HEK293T (cell line): ENCODE data around the gene AKR7A2.

Source experiments
- ARNT ChIP-seq: fragments of 450-650 bp; IDR thresholded peaks from 2 replicates; pipeline ENCODE4 v1.6.1; 2017; ENCODE audit warnings: mild to moderate bottlenecking
- BHLHE40 ChIP-seq: fragments of 450-650 bp; IDR thresholded peaks from 2 replicates; pipeline ENCODE4 v1.6.1; 2016; ENCODE audit warnings: mild to moderate bottlenecking, moderate library complexity, borderline replicate concordance
- CTBP1 ChIP-seq: fragments of 450-650 bp; IDR thresholded peaks from 2 replicates; pipeline ENCODE4 v1.6.1; 2016; ENCODE audit warnings: borderline replicate concordance
- ELF4 ChIP-seq: fragments of 450-650 bp; IDR thresholded peaks from 2 replicates; pipeline ENCODE4 v1.6.1; 2017; ENCODE audit warnings: antibody characterized with exemption
- FOXA1 ChIP-seq: fragments of 450-650 bp; IDR thresholded peaks from 2 replicates; pipeline ENCODE4 v1.6.1; 2016; ENCODE audit warnings: mild to moderate bottlenecking
- FOXK2 ChIP-seq: fragments of 450-650 bp; IDR thresholded peaks from 2 replicates; pipeline ENCODE4 v1.6.1; 2016; ENCODE audit warnings: mild to moderate bottlenecking
- FOXM1 ChIP-seq: fragments of 450-650 bp; IDR thresholded peaks from 2 replicates; pipeline ENCODE4 v1.6.1; 2017; ENCODE audit warnings: mild to moderate bottlenecking, borderline replicate concordance
- HDGF ChIP-seq: fragments of 450-650 bp; IDR thresholded peaks from 2 replicates; pipeline ENCODE4 v1.6.1; 2017; ENCODE audit warnings: antibody characterized with exemption, borderline replicate concordance
- L3MBTL2 ChIP-seq: fragments of 450-650 bp; conservative IDR thresholded peaks from 2 replicates; pipeline ENCODE4 v1.6.1; 2016; ENCODE audit warnings: mild to moderate bottlenecking
- NFRKB ChIP-seq: fragments of 450-650 bp; IDR thresholded peaks from 2 replicates; pipeline ENCODE4 v1.6.1; 2016; ENCODE audit warnings: mild to moderate bottlenecking, moderate library complexity
- SP1 ChIP-seq: fragments of 450-650 bp; IDR thresholded peaks from 2 replicates; pipeline ENCODE4 v1.6.1; 2017
- SUZ12 ChIP-seq: fragments of 450-650 bp; IDR thresholded peaks from 2 replicates; pipeline ENCODE4 v1.6.1; 2016; ENCODE audit warnings: mild to moderate bottlenecking
- ZNF384 ChIP-seq: fragments of 450-650 bp; IDR thresholded peaks from 2 replicates; pipeline ENCODE4 v1.6.1; 2016
- TF ChIP-seq, protein P1 (sequence below): fragments of 450-650 bp; IDR thresholded peaks from 2 replicates; pipeline ENCODE4 v1.6.1; 2016

DNA sequence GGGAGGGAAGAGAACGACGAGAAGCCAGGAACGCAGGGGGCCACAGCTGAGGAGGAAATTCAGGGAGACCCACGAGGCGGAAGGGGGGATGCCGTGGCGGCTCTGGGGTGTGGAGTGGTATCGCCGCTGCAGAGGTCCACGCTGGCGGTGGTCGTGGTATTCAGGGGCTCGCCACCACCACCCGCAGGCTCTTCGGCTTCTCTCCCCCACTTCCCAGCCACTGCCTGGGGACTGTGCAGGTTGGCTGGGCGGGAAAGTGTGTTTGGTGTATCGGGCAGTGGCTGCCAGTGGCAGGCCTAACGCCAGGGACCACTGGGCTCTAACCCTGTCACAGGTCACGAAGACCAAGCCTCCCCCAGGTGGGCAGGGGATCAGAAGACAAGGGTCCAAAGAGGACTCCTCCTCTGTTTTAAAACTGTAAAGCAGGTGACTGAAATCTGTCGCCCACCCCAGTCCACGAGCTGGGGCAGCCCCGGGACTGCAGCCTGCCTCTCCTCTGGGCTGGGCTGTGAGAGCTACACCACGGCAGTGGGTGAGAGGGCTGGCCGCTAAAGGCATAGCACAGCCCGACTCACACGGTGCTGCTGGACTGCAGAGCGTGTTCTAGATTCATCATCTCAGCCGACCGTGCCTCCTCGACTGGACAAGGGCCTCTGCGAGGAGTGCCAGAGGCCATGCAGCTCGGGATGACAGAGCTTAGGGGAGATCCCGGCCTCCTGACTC lies 31.1 kb upstream of the AKR7A2 start:
- TF ChIP-seq FOXA1 (no peak), FOXK2 (no peak), FOXM1 (no peak), SUZ12 (no peak), BHLHE40 (no peak), SP1 (no peak), ZNF384 (no peak), HDGF (no peak), ARNT (no peak), L3MBTL2 (no peak), NFRKB (no peak), CTBP1 (no peak), ELF4 (no peak)
- TF ChIP-seq, protein P1, sequence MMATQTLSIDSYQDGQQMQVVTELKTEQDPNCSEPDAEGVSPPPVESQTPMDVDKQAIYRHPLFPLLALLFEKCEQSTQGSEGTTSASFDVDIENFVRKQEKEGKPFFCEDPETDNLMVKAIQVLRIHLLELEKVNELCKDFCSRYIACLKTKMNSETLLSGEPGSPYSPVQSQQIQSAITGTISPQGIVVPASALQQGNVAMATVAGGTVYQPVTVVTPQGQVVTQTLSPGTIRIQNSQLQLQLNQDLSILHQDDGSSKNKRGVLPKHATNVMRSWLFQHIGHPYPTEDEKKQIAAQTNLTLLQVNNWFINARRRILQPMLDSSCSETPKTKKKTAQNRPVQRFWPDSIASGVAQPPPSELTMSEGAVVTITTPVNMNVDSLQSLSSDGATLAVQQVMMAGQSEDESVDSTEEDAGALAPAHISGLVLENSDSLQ = no peak
